PFSK-1 (cell line): ENCODE results near the gene NPTX2.

Source experiments
- POLR2AphosphoS5 ChIP-seq: IDR thresholded peaks from 2 replicates; pipeline ENCODE4 v1.6.1; 2012; ENCODE audit warnings: low read depth, mild to moderate bottlenecking, control low read depth, low read length, moderate library complexity
- TF ChIP-seq, protein P1 (sequence below), 2 experiments: IDR thresholded peaks; 2 replicates each; pipeline versions ENCODE4 v1.6.1 to v1.8.0; 2011 to 2012; ENCODE audit warnings: low read depth in 2 of 2, low read length in 2 of 2, control low read depth in 1 of 2, inconsistent platforms in 1 of 2, mild to moderate bottlenecking in 1 of 2, moderate library complexity in 1 of 2; ENCODE audit not compliant: insufficient read depth in 1 of 2

DNA sequence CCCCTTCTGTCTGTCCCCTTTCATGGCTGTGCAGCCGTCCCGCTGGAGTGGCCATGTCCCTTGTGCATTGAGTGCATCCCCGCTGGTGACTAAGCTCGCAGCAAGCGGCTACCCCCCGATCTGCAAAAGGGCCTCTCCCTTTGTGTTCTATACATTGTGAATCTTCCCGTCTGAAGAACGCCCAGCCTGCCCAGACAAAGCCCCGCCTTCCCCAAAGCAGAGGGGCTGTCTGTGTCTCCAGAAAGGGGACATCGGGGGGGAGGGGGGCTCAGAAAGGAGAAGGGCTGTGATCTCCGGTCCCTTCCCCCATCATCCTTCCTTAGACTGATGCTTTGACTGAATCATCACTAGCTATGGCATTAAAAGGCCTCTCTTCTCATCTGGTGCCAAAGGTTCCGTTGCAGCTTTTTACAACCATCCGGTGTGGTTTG is 11.9 kb downstream of the NPTX2 start:
- TF ChIP-seq POLR2AphosphoS5: no peak
- TF ChIP-seq, protein P1, sequence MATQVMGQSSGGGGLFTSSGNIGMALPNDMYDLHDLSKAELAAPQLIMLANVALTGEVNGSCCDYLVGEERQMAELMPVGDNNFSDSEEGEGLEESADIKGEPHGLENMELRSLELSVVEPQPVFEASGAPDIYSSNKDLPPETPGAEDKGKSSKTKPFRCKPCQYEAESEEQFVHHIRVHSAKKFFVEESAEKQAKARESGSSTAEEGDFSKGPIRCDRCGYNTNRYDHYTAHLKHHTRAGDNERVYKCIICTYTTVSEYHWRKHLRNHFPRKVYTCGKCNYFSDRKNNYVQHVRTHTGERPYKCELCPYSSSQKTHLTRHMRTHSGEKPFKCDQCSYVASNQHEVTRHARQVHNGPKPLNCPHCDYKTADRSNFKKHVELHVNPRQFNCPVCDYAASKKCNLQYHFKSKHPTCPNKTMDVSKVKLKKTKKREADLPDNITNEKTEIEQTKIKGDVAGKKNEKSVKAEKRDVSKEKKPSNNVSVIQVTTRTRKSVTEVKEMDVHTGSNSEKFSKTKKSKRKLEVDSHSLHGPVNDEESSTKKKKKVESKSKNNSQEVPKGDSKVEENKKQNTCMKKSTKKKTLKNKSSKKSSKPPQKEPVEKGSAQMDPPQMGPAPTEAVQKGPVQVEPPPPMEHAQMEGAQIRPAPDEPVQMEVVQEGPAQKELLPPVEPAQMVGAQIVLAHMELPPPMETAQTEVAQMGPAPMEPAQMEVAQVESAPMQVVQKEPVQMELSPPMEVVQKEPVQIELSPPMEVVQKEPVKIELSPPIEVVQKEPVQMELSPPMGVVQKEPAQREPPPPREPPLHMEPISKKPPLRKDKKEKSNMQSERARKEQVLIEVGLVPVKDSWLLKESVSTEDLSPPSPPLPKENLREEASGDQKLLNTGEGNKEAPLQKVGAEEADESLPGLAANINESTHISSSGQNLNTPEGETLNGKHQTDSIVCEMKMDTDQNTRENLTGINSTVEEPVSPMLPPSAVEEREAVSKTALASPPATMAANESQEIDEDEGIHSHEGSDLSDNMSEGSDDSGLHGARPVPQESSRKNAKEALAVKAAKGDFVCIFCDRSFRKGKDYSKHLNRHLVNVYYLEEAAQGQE (IDR thresholded peaks at IDR 0.05; ENCODE audit: insufficient read depth in 1 of 2, low read depth in 2 of 2, low read length in 2 of 2): no peak
